Body of pancreas (tissue), 4 donors: ENCODE data around the gene ACAA1.

Experiments
- POLR2A ChIP-seq, 3 donors: fragments of 450-650 bp; IDR thresholded peaks; one replicate each; pipeline ENCODE4 v1.6.1; 2016; ENCODE audit warnings: antibody characterized with exemption in 3 of 3, mild to moderate bottlenecking in 2 of 3
- TF ChIP-seq, protein P1 (sequence below), 7 experiments: fragments of 450-650 bp in 4 of 7; fragments of 200-600 bp in 3 of 7; sonication (generic) in 3 of 7; IDR thresholded peaks; one replicate each; pipeline ENCODE4 v1.5.1; 2016 to 2019; ENCODE audit warnings: antibody characterized with exemption in 7 of 7

DNA sequence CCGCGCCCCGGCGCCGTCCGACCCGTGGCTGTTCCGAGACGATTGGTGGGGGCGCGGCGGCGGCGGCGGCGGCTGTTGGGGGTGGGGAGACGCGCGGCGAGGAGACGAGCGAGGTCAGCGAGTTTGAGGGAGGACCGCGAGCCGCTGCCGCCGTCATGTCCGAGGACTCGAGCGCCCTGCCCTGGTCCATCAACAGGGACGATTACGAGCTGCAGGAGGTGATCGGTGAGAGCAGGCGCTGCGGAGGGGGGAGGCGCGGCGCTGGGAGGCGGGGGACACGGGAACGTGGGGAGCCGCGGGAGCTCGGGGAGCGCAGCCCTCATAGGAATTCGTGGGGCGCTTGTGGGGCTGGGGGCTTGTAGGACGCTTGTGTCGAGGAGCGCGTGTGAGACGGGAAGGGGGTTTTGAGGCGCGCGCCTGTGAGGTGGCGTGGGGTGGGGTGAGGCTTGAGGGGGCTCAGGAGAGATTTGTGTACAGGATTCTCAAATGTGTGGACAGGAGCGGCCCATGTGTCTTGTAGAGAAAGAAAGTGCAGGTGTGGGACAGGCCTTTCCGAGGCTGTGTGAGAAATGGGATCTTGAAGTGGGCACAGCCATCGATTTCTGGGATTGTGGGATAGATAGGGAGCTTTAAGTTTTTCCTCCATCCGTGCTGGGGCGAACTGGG lies 28.9 kb upstream of the ACAA1 start:
- no peak for TF ChIP-seq POLR2A (IDR thresholded peaks at IDR 0.05)
- TF ChIP-seq, protein P1, sequence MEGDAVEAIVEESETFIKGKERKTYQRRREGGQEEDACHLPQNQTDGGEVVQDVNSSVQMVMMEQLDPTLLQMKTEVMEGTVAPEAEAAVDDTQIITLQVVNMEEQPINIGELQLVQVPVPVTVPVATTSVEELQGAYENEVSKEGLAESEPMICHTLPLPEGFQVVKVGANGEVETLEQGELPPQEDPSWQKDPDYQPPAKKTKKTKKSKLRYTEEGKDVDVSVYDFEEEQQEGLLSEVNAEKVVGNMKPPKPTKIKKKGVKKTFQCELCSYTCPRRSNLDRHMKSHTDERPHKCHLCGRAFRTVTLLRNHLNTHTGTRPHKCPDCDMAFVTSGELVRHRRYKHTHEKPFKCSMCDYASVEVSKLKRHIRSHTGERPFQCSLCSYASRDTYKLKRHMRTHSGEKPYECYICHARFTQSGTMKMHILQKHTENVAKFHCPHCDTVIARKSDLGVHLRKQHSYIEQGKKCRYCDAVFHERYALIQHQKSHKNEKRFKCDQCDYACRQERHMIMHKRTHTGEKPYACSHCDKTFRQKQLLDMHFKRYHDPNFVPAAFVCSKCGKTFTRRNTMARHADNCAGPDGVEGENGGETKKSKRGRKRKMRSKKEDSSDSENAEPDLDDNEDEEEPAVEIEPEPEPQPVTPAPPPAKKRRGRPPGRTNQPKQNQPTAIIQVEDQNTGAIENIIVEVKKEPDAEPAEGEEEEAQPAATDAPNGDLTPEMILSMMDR (IDR thresholded peaks at IDR 0.05), result no peak
